ENCODE results near the gene HPCAL1. TPM values are rescaled to one million over a fixed set of nuclear protein-coding genes. Genes with fewer than 3 reads are reported as not detected.
A peak's percentile ranks its signal among the peaks of the same experiment; 100 is the strongest.

HPCAL1 gene
- total RNA-seq, 1 experiment from 2014 or later, result 26.9 TPM

GRCh38 chr2:10398496-10398895 lies 95.8 kb downstream of the HPCAL1 start:
- intact Hi-C loops (cut with micrococcal nuclease; ENCODE audit: unreplicated experiment), result no loop called here
- Mint-ChIP-seq H3K27ac (ENCODE audit: unreplicated experiment) (peak overlapping the region; percentile 67), H3K4me3 (ENCODE audit: unreplicated experiment) (no peak overlapping the region)

GRCh38 chr2:10399358-10399757 lies 96.7 kb downstream of the HPCAL1 start:
- Mint-ChIP-seq H3K27ac (ENCODE audit: unreplicated experiment) (no peak overlapping the region), H3K36me3 (ENCODE audit: insufficient read depth, unreplicated experiment) (peaks cover 45% of the 10 kb centered on the region), H3K4me3 (ENCODE audit: unreplicated experiment) (no peak overlapping the region), H3K27me3 (ENCODE audit: insufficient read depth, unreplicated experiment) (no peaks in the 10 kb centered on the region), H3K4me1 (ENCODE audit: low read depth, unreplicated experiment) (peaks cover 8% of the 10 kb centered on the region), H3K9me3 (ENCODE audit: unreplicated experiment) (no peaks in the 10 kb centered on the region)
- no peak for TF ChIP-seq CTCF (IDR thresholded peaks at IDR 0.05; ENCODE audit: insufficient read depth in 1 of 2, low read depth in 1 of 2, low read length in 1 of 2, severe bottlenecking in 1 of 2, unreplicated experiment in 1 of 2)
- Histone ChIP-seq H3K4me3 (ENCODE audit: low read depth, low read length) (no peak overlapping the region), H3K9me3 (no peaks in the 10 kb centered on the region), H3K36me3 (ENCODE audit: control insufficient read depth, insufficient read depth, low read length) (peaks cover 2% of the 10 kb centered on the region; the same call in 1 of the 2 replicates), H3K4me1 (peaks cover 16% of the 10 kb centered on the region; the same call in 1 of the 2 replicates), H3K27me3 (replicated peaks; ENCODE audit: control insufficient read depth, insufficient read depth, low read length) (no peaks in the 10 kb centered on the region)
- CTCF ChIA-PET, result no interaction called here
- POLR2A ChIA-PET, result no interaction called here
- DNase-seq, result no peak
- intact Hi-C loops (cut with micrococcal nuclease; ENCODE audit: unreplicated experiment), result no loop called here
- no TSS peak for BruUV-seq (replicated peaks)

More at GRCh38 chr2:10398496-10398895, 95.8 kb downstream of the HPCAL1 start:
- no peak for DNase-seq
- peaks cover 16% of the 10 kb centered on the region; the same call in 1 of the 2 replicates for H3K4me1 ChIP-seq
- peaks cover 2% of the 10 kb centered on the region; the same call in 1 of the 2 replicates for H3K36me3 ChIP-seq (ENCODE audit: control insufficient read depth, insufficient read depth, low read length)
- no TSS peak for BruUV-seq (replicated peaks)
- H3K36me3 Mint-ChIP-seq (ENCODE audit: insufficient read depth, unreplicated experiment), result peaks cover 41% of the 10 kb centered on the region
- POLR2A ChIA-PET, result interaction anchor here (0.7 kb wide), 1 partner anchor 8 kb away, joined by 3 read pairs; no protein-coding TSS in a partner anchor
- H3K27me3 ChIP-seq (replicated peaks; ENCODE audit: control insufficient read depth, insufficient read depth, low read length), result no peaks in the 10 kb centered on the region
- peaks cover 4% of the 10 kb centered on the region for H3K4me1 Mint-ChIP-seq (ENCODE audit: low read depth, unreplicated experiment)
- H3K27me3 Mint-ChIP-seq (ENCODE audit: insufficient read depth, unreplicated experiment), result no peaks in the 10 kb centered on the region
- CTCF ChIA-PET, result no interaction called here
- H3K9me3 Mint-ChIP-seq (ENCODE audit: unreplicated experiment), result no peaks in the 10 kb centered on the region
- H3K9me3 ChIP-seq, result no peaks in the 10 kb centered on the region
- no peak for TF ChIP-seq CTCF (IDR thresholded peaks at IDR 0.05; ENCODE audit: insufficient read depth in 1 of 2, low read depth in 1 of 2, low read length in 1 of 2, severe bottlenecking in 1 of 2, unreplicated experiment in 1 of 2)
- H3K4me3 ChIP-seq (ENCODE audit: low read depth, low read length), result no peak overlapping the region

GRCh38 chr2:10400002-10400401 lies 97.3 kb downstream of the HPCAL1 start:
- ChIA-PET POLR2A (no interaction called here), CTCF (interaction anchor here (0.5 kb wide), 1 partner anchor 17 kb away, joined by 3 read pairs; no protein-coding TSS in a partner anchor)
- no peak for TF ChIP-seq CTCF (IDR thresholded peaks at IDR 0.05; ENCODE audit: insufficient read depth in 1 of 2, low read depth in 1 of 2, low read length in 1 of 2, severe bottlenecking in 1 of 2, unreplicated experiment in 1 of 2)
- H3K4me3 Mint-ChIP-seq (ENCODE audit: unreplicated experiment), result no peak overlapping the region
- DNase-seq, result no peak
- BruUV-seq (replicated peaks), result no TSS peak
- no peak overlapping the region for H3K4me3 ChIP-seq (ENCODE audit: low read depth, low read length)
- no peaks in the 10 kb centered on the region for H3K9me3 ChIP-seq
- no peaks in the 10 kb centered on the region for H3K9me3 Mint-ChIP-seq (ENCODE audit: unreplicated experiment)
- intact Hi-C loops (cut with micrococcal nuclease; ENCODE audit: unreplicated experiment), result no loop called here
- peaks cover 16% of the 10 kb centered on the region; the same call in 1 of the 2 replicates for H3K4me1 ChIP-seq
- peaks cover 2% of the 10 kb centered on the region; the same call in 1 of the 2 replicates for H3K36me3 ChIP-seq (ENCODE audit: control insufficient read depth, insufficient read depth, low read length)
- peaks cover 42% of the 10 kb centered on the region for H3K36me3 Mint-ChIP-seq (ENCODE audit: insufficient read depth, unreplicated experiment)
- H3K27me3 ChIP-seq (replicated peaks; ENCODE audit: control insufficient read depth, insufficient read depth, low read length), result no peaks in the 10 kb centered on the region
- no peaks in the 10 kb centered on the region for H3K27me3 Mint-ChIP-seq (ENCODE audit: insufficient read depth, unreplicated experiment)
- H3K4me1 Mint-ChIP-seq (ENCODE audit: low read depth, unreplicated experiment), result peaks cover 8% of the 10 kb centered on the region
- no peak overlapping the region for H3K27ac Mint-ChIP-seq (ENCODE audit: unreplicated experiment)

Measured in Caco-2 (cell line).